Measurements from ENCODE around the gene ZAR1L. TPM values are rescaled to one million over a fixed set of nuclear protein-coding genes. Genes with fewer than 3 reads are reported as not detected.

ZAR1L gene
- total and polyA plus RNA-seq, 9 of the 15 experiments (the other 6 are each of a cell fraction or from before 2014, with no cell fraction given): not detected

- TF ChIP-seq ZNF217 (CRISPR knock-in tag; IDR thresholded peaks at IDR 0.05) (no peak), ILF3 (IDR thresholded peaks at IDR 0.05; ENCODE audit: borderline replicate concordance) (no peak), ZZZ3 (IDR thresholded peaks at IDR 0.05) (no peak), ZNF717 (CRISPR knock-in tag; IDR thresholded peaks at IDR 0.05) (no peak), SMC3 (conservative IDR thresholded peaks at IDR 0.05; ENCODE audit: insufficient read depth, low read depth, low read length) (no peak), EP300 (IDR thresholded peaks at IDR 0.05; ENCODE audit: low read length) (no peak), POLR2AphosphoS2 (IDR thresholded peaks at IDR 0.05; ENCODE audit: low read length) (no peak)
Measured at GRCh38 chr13:32323912-32324311, 8.7 kb upstream of the ZAR1L start (continued).

GRCh38 chr13:32320528-32320927, 5.4 kb upstream of the ZAR1L start:
- no peak overlapping the region for H3K9ac ChIP-seq (ENCODE audit: insufficient read depth in 1 of 2, low read depth in 2 of 2, low read length in 2 of 2)
- FAIRE-seq: no peak
- no TSS peak for BruUV-seq (replicated peaks)
- no peaks in the 10 kb centered on the region for H3K27me3 ChIP-seq (ENCODE audit: control insufficient read depth in 2 of 2, insufficient read depth in 2 of 2, low read length in 2 of 2)
- no peak for DNase-seq (ENCODE audit: extremely low read depth in 1 of 4, low spot score in 3 of 4)
- H4K20me1 ChIP-seq (replicated peaks; ENCODE audit: control insufficient read depth, insufficient read depth, low read length): no peaks in the 10 kb centered on the region
- no peak overlapping the region for H3K4me3 ChIP-seq
- peaks cover 20% of the 10 kb centered on the region for H3K79me2 ChIP-seq (ENCODE audit: control insufficient read depth, insufficient read depth, low read length)
- intact Hi-C loops (cut with micrococcal nuclease): no loop called here
- no peak for ATAC-seq
- no peaks in the 10 kb centered on the region for H3K9me1 ChIP-seq (ENCODE audit: control insufficient read depth, insufficient read depth, low read length)
- no peak overlapping the region for H3K4me2 ChIP-seq (ENCODE audit: insufficient read depth, low read length)
- WGBS (ENCODE audit: insufficient coverage, low coverage, missing lambda C conversion rate): 71% methylated on average over 4 of the region's 4 CpGs
- no peak overlapping the region for H3K27ac ChIP-seq (ENCODE audit: extremely low read depth, low read depth, low read length)
- ChIA-PET POLR2A (no interaction called here), CTCF (ENCODE audit: low intra/inter-chr PET ratio) (no interaction called here)
- H3K9me3 ChIP-seq (replicated peaks; ENCODE audit: control insufficient read depth, insufficient read depth, low read depth, low read length): no peaks in the 10 kb centered on the region
- no peak overlapping the region for H2AFZ ChIP-seq (ENCODE audit: low read depth, low read length)
- H3K4me1 ChIP-seq (replicated peaks in 1 of 2; ENCODE audit: control insufficient read depth in 2 of 2, insufficient read depth in 2 of 2, low read length in 2 of 2): peaks cover 0 to under 1% of the 10 kb centered on the region in 2 experiments; a peak in 1 of 5 replicates
- peaks cover 39% of the 10 kb centered on the region; the same call in 2 of the 3 replicates for H3K36me3 ChIP-seq (ENCODE audit: control insufficient read depth, insufficient read depth, low read length)
- in situ Hi-C loops (cut with MboI): loop anchor here (25.0 kb wide), 1 partner anchor 408 kb away; no protein-coding TSS in a partner anchor
- TF ChIP-seq, protein P1, sequence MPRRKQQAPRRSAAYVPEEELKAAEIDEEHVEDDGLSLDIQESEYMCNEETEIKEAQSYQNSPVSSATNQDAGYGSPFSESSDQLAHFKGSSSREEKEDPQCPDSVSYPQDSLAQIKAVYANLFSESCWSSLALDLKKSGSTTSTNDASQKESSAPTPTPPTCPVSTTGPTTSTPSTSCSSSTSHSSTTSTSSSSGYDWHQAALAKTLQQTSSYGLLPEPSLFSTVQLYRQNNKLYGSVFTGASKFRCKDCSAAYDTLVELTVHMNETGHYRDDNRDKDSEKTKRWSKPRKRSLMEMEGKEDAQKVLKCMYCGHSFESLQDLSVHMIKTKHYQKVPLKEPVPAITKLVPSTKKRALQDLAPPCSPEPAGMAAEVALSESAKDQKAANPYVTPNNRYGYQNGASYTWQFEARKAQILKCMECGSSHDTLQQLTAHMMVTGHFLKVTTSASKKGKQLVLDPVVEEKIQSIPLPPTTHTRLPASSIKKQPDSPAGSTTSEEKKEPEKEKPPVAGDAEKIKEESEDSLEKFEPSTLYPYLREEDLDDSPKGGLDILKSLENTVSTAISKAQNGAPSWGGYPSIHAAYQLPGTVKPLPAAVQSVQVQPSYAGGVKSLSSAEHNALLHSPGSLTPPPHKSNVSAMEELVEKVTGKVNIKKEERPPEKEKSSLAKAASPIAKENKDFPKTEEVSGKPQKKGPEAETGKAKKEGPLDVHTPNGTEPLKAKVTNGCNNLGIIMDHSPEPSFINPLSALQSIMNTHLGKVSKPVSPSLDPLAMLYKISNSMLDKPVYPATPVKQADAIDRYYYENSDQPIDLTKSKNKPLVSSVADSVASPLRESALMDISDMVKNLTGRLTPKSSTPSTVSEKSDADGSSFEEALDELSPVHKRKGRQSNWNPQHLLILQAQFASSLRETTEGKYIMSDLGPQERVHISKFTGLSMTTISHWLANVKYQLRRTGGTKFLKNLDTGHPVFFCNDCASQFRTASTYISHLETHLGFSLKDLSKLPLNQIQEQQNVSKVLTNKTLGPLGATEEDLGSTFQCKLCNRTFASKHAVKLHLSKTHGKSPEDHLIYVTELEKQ (CRISPR knock-in tag; IDR thresholded peaks at IDR 0.05): no peak
- TF ChIP-seq ZNF589 (CRISPR knock-in tag; IDR thresholded peaks at IDR 0.05; ENCODE audit: low read depth) (no peak), SETDB1 (IDR thresholded peaks at IDR 0.05; ENCODE audit: low read length) (no peak), ETV1 (tag; conservative IDR thresholded peaks at IDR 0.05; ENCODE audit: low read depth) (no peak), HMGN3 (IDR thresholded peaks at IDR 0.05; ENCODE audit: borderline replicate concordance, extremely low read depth, insufficient read length, low read depth, low read length) (no peak), POLR2H (tag; IDR thresholded peaks at IDR 0.05; ENCODE audit: low read depth) (no peak), GTF2F1 (IDR thresholded peaks at IDR 0.05; ENCODE audit: low read depth, low read length) (no peak), CHD1 (IDR thresholded peaks at IDR 0.05; ENCODE audit: low read length) (no peak), TARDBP (IDR thresholded peaks at IDR 0.05) (no peak), ZNF717 (CRISPR knock-in tag; IDR thresholded peaks at IDR 0.05) (no peak), KDM4B (IDR thresholded peaks at IDR 0.05; ENCODE audit: borderline replicate concordance in 2 of 2, low read depth in 1 of 2) (no peak), SMAD1 (IDR thresholded peaks at IDR 0.05; ENCODE audit: low read depth, low read length, partially characterized antibody) (no peak), ZNF175 (CRISPR knock-in tag; IDR thresholded peaks at IDR 0.05; ENCODE audit: low read depth) (no peak), MXI1 (IDR thresholded peaks at IDR 0.05; ENCODE audit: low read depth, low read length) (no peak), PHF8 (IDR thresholded peaks at IDR 0.05; ENCODE audit: borderline replicate concordance, low read length) (no peak)

Data from K562 (cell line).